ENCODE results near the gene C6orf89. TPM values are rescaled to one million over a fixed set of nuclear protein-coding genes. Genes with fewer than 3 reads are reported as not detected.

Gene C6orf89, protein sequence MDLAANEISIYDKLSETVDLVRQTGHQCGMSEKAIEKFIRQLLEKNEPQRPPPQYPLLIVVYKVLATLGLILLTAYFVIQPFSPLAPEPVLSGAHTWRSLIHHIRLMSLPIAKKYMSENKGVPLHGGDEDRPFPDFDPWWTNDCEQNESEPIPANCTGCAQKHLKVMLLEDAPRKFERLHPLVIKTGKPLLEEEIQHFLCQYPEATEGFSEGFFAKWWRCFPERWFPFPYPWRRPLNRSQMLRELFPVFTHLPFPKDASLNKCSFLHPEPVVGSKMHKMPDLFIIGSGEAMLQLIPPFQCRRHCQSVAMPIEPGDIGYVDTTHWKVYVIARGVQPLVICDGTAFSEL
- polyA plus RNA-seq (2012; ENCODE audit: insufficient read depth, insufficient read length, low read depth) = 30.3 TPM

DNA sequence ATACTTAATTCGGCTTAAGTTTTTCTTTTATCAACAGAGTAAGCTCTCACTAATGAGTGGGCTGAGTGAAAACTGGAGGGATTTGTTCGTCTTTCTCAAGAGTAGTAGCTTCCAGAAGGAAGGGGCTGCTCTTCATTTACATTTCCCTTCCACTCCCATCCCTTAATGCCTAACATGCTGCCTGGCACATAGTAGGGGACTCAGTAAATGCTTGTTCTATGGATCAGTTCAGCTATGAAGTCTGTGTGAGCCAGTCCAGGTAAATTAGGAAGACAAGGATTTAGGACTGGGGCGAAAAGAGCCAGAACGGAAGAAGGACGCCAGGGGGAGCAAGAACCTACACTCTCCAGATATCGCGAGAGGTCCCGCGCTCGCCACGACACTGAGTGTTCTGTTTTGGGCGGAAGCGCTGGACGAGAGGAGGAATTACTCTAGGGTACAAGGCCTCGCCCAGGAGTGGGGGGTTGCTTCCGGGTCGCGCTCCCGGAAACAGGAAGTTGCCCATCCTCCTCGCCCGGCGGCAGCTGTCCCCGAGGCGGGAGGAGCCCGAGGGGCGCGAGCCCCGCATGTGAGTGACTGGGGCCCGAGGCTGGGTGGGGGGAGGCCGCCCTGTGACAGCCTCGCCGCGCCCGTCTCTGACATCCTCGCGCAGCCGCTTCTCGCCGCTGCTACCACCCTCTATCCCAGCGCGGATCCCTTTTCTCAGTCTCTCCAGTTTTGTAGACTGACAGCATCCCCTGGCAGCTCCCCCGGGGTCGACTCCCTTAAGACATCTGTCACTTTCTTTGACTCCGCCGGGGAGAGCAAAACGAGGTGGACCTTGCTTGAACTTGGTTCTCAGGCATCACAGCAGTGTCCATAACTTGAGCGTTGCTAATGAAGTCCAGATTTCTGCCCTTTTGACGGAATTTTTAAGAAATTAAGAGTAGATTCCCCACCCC lies at the start of gene C6orf89:
C6orf89 (plus strand) TSS at position 492 of the 941 bp plus-strand sequence. CDS start 13,493 bp downstream, outside the sequence.
- H3K4me3 ChIP-seq (ENCODE audit: low read depth, low read length) = peak within 1 kb of the TSS; percentile 85
- peaks cover 9% of the 10 kb centered on the region for H3K4me1 ChIP-seq
- TF ChIP-seq, protein P1, sequence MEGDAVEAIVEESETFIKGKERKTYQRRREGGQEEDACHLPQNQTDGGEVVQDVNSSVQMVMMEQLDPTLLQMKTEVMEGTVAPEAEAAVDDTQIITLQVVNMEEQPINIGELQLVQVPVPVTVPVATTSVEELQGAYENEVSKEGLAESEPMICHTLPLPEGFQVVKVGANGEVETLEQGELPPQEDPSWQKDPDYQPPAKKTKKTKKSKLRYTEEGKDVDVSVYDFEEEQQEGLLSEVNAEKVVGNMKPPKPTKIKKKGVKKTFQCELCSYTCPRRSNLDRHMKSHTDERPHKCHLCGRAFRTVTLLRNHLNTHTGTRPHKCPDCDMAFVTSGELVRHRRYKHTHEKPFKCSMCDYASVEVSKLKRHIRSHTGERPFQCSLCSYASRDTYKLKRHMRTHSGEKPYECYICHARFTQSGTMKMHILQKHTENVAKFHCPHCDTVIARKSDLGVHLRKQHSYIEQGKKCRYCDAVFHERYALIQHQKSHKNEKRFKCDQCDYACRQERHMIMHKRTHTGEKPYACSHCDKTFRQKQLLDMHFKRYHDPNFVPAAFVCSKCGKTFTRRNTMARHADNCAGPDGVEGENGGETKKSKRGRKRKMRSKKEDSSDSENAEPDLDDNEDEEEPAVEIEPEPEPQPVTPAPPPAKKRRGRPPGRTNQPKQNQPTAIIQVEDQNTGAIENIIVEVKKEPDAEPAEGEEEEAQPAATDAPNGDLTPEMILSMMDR (IDR thresholded peaks at IDR 0.05; ENCODE audit: low read depth, low read length) = peak; percentile 89
- H3K9me3 ChIP-seq = no peaks in the 10 kb centered on the region
- H3K36me3 ChIP-seq = no peaks in the 10 kb centered on the region
- no peaks in the 10 kb centered on the region for H3K27me3 ChIP-seq
- DNase-seq = peak; percentile 98

DNA sequence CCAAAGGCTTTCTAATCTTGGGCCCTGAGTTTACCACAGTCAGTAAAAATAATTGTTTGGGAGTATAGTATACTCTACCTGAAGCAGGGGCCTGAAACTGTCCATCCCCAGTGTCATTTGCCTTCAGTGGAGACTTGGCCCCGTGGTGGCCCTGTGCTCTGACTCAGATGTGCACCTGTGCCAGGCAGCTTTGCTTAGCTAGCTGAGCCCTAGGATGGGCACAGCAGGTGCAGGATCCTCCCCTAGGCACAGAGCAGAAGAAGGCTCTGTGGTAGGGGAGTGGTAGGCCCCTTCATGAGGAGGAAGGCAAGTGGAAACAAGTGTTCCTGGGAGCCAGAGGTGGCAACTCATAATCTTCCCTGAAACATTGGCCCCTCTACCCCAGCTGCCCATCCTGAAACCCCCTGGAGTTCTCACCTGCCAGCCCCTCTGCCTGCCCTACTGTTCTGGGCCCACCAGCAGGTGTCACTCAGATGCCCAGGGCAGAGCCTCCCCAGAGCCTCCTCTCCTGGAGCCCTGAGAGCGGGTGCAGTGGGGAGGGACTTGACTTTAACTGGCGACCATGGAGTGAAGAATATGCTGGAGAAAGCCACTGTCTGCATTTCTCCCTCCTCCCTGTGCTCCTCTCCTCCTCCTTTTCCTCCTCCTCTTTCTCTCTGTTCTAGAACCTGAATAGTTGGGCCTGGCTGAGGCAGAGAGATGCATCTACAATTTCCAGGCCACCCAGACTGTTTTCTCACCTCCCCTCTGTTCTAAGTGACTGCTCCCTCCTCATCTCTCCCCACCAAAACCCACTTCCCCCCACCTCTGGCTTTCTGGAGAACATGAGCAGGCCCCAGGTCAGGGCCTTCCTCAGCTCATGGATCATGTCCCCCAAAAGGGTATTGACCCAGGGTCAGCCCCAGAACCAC lies 49.4 kb upstream of the C6orf89 start:
- no peak for DNase-seq
- no peaks in the 10 kb centered on the region for H3K4me1 ChIP-seq
- no peaks in the 10 kb centered on the region for H3K36me3 ChIP-seq
- H3K4me3 ChIP-seq (ENCODE audit: low read depth, low read length) = no peak overlapping the region
- peaks cover 3% of the 10 kb centered on the region; the same call in 1 of the 2 replicates for H3K9me3 ChIP-seq
- TF ChIP-seq, protein P1 (IDR thresholded peaks at IDR 0.05; ENCODE audit: low read depth, low read length) = peak; percentile 18; the same call in 1 of the 2 replicates
- H3K27me3 ChIP-seq = peaks cover 5% of the 10 kb centered on the region

DNA sequence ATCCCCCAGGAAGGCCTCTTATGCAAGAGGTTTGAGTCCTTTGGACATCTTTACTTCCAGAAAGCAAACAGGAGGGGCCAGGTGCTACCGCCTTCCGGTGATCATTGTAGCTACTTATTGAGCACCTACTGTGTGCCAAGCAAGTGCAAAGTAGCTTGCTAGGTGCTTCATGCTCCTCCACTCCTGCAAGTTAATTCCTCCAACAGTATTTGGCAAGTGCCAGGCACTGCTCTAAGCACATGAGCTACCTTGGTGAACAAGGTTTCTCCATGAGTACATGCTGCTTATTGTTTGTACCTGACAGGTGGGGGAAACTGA lies 48.8 kb upstream of the C6orf89 start:
- H3K4me3 ChIP-seq (ENCODE audit: low read depth, low read length) = no peak overlapping the region
- TF ChIP-seq, protein P1 (IDR thresholded peaks at IDR 0.05; ENCODE audit: low read depth, low read length) = no peak
- no peak for DNase-seq
- H3K27me3 ChIP-seq = peaks cover 5% of the 10 kb centered on the region
- H3K9me3 ChIP-seq = peaks cover 3% of the 10 kb centered on the region; the same call in 1 of the 2 replicates
- H3K4me1 ChIP-seq = no peaks in the 10 kb centered on the region
- H3K36me3 ChIP-seq = no peaks in the 10 kb centered on the region

DNA sequence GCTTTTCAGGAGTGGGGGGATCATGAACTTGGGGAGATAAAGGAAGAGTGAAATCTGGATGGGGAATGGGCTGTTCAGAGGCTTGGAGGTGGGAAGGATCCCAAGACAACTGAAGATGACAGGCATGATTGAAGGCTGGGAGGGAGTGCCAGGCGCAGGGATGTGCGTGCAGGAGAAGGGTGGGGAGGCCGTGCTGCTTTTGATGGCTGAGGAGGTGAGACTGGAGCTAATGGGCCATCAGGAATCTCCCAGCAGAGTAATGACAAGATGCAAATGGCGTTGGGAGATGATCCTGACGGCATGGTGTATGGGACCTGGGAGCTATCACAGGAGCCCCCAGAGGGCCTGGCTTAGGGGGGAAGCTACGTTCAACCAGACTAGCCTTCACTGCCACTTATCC lies 48.1 kb upstream of the C6orf89 start:
- H3K9me3 ChIP-seq = peaks cover 1% of the 10 kb centered on the region; the same call in 1 of the 2 replicates
- no peak overlapping the region for H3K4me3 ChIP-seq (ENCODE audit: low read depth, low read length)
- H3K36me3 ChIP-seq = no peaks in the 10 kb centered on the region
- DNase-seq = no peak
- no peaks in the 10 kb centered on the region for H3K4me1 ChIP-seq
- TF ChIP-seq, protein P1 (IDR thresholded peaks at IDR 0.05; ENCODE audit: low read depth, low read length) = no peak
- peaks cover 5% of the 10 kb centered on the region for H3K27me3 ChIP-seq

DNA sequence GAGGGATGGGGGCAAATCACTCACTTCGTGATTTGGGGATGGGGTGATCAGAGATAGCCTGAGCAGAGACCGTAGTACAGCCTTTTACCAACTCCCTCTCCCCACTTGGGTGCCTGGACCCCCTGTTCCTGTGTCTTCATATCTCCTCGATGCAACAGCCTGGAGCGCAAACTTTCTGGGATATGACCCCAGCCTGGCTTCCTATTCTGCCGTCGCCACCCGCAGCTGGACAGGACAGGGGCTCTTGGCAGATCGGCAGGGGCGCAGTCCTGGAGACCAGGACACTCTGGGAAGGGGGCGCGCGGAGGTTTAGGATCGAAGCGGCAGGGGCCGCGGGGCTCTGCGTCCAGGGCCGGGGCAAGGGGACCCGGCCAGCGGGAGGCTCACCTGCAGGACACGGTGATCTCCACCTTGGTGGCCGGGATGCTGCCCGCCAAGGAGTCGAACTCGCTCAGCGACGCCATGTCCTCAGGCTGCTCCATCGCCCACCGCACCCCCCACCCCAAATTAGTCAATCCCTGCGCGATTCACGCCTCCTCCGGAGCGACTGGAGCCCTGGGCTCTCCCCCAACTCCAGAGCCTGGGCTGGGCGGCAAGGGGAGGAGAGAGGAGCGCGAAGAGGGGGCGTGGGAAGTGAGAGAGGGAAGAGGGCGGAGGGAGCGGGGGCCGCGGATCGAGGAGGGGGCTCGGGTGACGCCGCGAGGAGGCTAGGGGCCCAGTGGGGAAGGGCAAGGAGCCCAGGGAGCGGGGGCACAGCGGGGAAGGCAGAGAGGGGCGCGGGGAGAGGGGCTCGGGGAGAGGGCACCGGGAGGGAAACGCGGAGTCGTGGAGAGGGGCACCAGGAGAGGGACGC lies 46.6 kb upstream of the C6orf89 start, which contains the start of gene CPNE5:
CPNE5 (minus strand) TSS at position 549 of the 853 bp plus-strand sequence; CDS start at position 482, 67 bp downstream.
- TF ChIP-seq, protein P1 (IDR thresholded peaks at IDR 0.05; ENCODE audit: low read depth, low read length) = no peak
- no peak for DNase-seq
- H3K27me3 ChIP-seq = peaks cover 5% of the 10 kb centered on the region

More for the DNA sequence above, 46.6 kb upstream of the C6orf89 start, which contains the start of gene CPNE5:
- peak within 1 kb of the TSS; percentile 44 for H3K4me3 ChIP-seq (ENCODE audit: low read depth, low read length)
- H3K9me3 ChIP-seq = no peaks in the 10 kb centered on the region
- H3K4me1 ChIP-seq = peaks cover under 1% of the 10 kb centered on the region; the same call in 1 of the 2 replicates
- no peaks in the 10 kb centered on the region for H3K36me3 ChIP-seq

All from BE2C (cell line).